Breast epithelium (tissue), 4 donors: Measurements from ENCODE around the gene PPM1M. TPM values are rescaled to one million over a fixed set of nuclear protein-coding genes. Genes with fewer than 3 reads are reported as not detected.

Experiments used
- DNase-seq, 2 donors: peaks; one replicate each; pipeline ENCODE4 v3.0.0-alpha.2; 2019; ENCODE audit warnings: low spot score in 2 of 2
- H3K27ac ChIP-seq, 2 donors: fragments of 200-600 bp; sonication (generic) in 1 of 2; one replicate each; pipeline ENCODE4 v1.5.1; 2016 to 2019; ENCODE audit warnings: mild to moderate bottlenecking in 1 of 2
- H3K27me3 ChIP-seq, 2 donors: fragments of 200-600 bp; sonication (generic) in 1 of 2; one replicate each; pipeline versions ENCODE4 v1.5.1 to v1.6.0; 2017 to 2019; ENCODE audit warnings: control low read depth in 1 of 2, mild to moderate bottlenecking in 1 of 2
- H3K36me3 ChIP-seq: fragments of 200-600 bp; one replicate; pipeline ENCODE4 v1.5.1; 2019
- H3K4me1 ChIP-seq, 2 donors: fragments of 200-600 bp; sonication (generic); one replicate each; pipeline ENCODE4 v1.5.1; 2016 to 2019; ENCODE audit warnings: control low read depth in 1 of 2
- H3K4me3 ChIP-seq, 3 donors: fragments of 200-600 bp; sonication (generic); 1 replicate in 2 of 3; 2 replicates in 1 of 3; pipeline ENCODE4 v1.5.1; 2016 to 2019; ENCODE audit warnings: mild to moderate bottlenecking in 3 of 3, moderate library complexity in 2 of 3
- H3K9me3 ChIP-seq, 2 donors: fragments of 200-600 bp; sonication (generic) in 1 of 2; one replicate each; pipeline ENCODE4 v1.5.1; 2016 to 2019; ENCODE audit warnings: control low read depth in 1 of 2
- POLR2A ChIP-seq: fragments of 450-650 bp; IDR thresholded peaks from one replicate; pipeline ENCODE4 v1.6.1; 2016; ENCODE audit warnings: antibody characterized with exemption, mild to moderate bottlenecking, moderate library complexity
- POLR2AphosphoS5 ChIP-seq, 3 donors: sonication (generic); formaldehyde crosslinking; IDR thresholded peaks; one replicate each; pipeline ENCODE4 v1.6.1; 2017; ENCODE audit warnings: antibody characterized with exemption in 3 of 3
- intact Hi-C: fragments of 100-400 bp; cut with DNase I; formaldehyde crosslinking; loops from one replicate; pipeline ENCODE4 v1.15.1; 2023; ENCODE audit warnings: low total_unique reads
- total RNA-seq, 3 donors: library from RNA; depleted of rRNA; stranded (reverse); fragments of >200 nt; gene quantifications; one replicate each; pipeline ENCODE4 v1.1.0, GENCODE V29; 2016
- TF ChIP-seq, protein P1 (sequence below), 3 donors: fragments of 450-650 bp; IDR thresholded peaks; one replicate each; pipeline ENCODE4 v1.5.1; 2016 to 2017; ENCODE audit warnings: antibody characterized with exemption in 3 of 3, mild to moderate bottlenecking in 3 of 3, moderate library complexity in 3 of 3

The PPM1M gene
- total RNA-seq, 3 donors from 2014 or later, result 15.4 to 31.2 (median 20.2) TPM

DNA sequence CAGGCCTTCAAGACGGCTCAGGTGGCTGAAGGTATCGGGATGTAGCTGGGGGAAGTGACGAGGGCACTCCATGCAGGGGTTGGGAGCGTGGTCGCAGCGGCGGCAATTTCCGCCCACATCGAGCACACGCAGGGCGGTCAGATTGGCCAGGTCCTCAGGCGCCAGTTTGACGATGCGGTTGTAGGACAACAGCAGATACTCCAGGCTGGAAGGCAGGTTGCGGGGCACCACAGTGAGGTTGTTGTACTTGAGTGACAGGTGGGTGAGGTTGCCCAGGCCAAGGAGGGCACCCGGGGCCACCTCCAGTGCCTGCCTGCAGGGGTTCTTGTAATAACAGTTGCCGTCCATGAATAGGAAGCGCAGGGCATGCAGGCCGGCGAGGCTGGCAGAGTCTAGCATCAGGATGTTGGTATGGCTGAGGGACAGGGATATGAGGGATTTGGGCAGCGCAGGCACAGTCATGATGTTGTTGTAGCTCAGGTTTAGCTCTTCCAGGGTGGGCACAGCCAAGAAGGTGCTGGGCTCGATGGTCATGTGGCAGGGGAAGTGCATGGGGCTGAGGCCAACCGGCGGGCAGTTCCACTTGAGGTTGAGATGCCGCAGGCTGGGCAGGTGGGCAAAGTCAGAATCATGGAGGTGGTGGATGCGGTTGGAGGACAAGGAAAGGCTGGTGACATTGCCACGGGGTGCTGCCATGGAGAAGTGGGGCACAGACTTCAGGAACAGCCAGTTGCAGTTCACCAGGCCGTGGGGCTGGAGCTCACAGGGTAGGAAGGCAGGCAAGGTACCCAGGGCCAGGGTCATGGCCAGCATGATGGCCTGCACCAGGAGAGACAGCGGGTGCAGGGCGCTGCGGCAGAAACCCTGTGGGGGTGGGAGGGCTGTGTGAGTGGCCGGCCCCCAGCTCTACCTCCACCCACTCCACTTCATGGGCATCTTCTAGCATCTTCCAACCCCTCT is 21.8 kb upstream of the PPM1M start:
- no peaks in the 10 kb centered on the region for H3K27me3 ChIP-seq
- H3K27ac ChIP-seq, result no peak overlapping the region
- no peak overlapping the region for H3K4me3 ChIP-seq
- DNase-seq, result peak in 1 of 2 donors; percentile 43
- no peaks in the 10 kb centered on the region for H3K9me3 ChIP-seq
- intact Hi-C loops, result loop anchor here (5.0 kb wide), 1 partner anchor 261 kb away; no protein-coding TSS in a partner anchor
- TF ChIP-seq, protein P1, sequence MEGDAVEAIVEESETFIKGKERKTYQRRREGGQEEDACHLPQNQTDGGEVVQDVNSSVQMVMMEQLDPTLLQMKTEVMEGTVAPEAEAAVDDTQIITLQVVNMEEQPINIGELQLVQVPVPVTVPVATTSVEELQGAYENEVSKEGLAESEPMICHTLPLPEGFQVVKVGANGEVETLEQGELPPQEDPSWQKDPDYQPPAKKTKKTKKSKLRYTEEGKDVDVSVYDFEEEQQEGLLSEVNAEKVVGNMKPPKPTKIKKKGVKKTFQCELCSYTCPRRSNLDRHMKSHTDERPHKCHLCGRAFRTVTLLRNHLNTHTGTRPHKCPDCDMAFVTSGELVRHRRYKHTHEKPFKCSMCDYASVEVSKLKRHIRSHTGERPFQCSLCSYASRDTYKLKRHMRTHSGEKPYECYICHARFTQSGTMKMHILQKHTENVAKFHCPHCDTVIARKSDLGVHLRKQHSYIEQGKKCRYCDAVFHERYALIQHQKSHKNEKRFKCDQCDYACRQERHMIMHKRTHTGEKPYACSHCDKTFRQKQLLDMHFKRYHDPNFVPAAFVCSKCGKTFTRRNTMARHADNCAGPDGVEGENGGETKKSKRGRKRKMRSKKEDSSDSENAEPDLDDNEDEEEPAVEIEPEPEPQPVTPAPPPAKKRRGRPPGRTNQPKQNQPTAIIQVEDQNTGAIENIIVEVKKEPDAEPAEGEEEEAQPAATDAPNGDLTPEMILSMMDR (IDR thresholded peaks at IDR 0.05), result no peak
- TF ChIP-seq POLR2A (no peak), POLR2AphosphoS5 (IDR thresholded peaks at IDR 0.05) (no peak)
- H3K36me3 ChIP-seq, result no peaks in the 10 kb centered on the region
- peaks cover 8 to 14% of the 10 kb centered on the region in 2 donors for H3K4me1 ChIP-seq

DNA sequence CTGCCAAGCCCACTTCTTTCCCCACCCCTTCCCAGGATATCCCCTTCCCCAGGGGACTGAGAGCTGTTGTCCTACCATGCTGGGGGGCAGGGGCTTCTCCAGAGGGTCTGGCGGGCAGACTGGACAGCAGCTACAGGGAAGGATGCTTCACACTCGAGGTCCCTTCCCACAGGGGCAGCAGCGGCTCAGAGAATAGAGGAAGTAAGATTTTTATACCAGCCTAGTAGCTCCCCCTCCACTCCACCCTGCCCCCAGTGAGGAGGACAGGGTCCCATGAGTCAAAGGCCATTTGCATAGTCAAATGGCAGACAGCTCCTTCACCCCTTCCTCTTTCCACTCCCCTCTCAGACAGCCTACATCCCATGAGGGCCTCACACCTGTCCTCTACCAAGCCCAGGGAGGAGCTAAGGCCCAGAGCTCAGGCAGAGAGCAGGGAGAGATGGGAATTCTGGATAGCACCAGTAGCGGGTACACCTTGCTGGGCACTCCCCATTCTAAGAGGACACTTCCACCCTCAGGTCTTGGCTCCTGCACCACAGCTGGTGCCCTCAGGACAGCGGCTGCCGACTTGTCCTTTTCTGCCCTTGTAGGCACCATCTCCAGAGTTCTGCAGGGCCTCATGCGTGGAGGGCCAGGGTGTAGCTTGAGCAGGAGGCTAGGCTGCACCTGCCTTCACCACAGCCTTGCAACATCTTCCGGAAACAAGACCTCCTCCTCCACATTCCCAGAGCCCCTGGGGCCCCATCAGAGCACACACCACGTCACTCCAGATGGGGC is 19.9 kb upstream of the PPM1M start, which contains the start of gene TLR9:
Gene TLR9 (minus strand): TSS at position 194 of the 777 bp plus-strand sequence. CDS start 116 bp downstream, at position 78.
- Histone ChIP-seq H3K36me3 (peaks cover 6% of the 10 kb centered on the region), H3K27me3 (no peaks in the 10 kb centered on the region), H3K4me1 (peaks cover 8 to 9% of the 10 kb centered on the region in 2 donors), H3K27ac (peak within 1 kb of the TSS in 1 of 2 donors; percentile 32), H3K4me3 (no peak within 1 kb of the TSS), H3K9me3 (no peaks in the 10 kb centered on the region)
- no peak for DNase-seq
- TF ChIP-seq, protein P1 (IDR thresholded peaks at IDR 0.05), result no peak
- TF ChIP-seq POLR2AphosphoS5 (IDR thresholded peaks at IDR 0.05) (no peak), POLR2A (no peak)
- intact Hi-C loops, result no loop called here

DNA sequence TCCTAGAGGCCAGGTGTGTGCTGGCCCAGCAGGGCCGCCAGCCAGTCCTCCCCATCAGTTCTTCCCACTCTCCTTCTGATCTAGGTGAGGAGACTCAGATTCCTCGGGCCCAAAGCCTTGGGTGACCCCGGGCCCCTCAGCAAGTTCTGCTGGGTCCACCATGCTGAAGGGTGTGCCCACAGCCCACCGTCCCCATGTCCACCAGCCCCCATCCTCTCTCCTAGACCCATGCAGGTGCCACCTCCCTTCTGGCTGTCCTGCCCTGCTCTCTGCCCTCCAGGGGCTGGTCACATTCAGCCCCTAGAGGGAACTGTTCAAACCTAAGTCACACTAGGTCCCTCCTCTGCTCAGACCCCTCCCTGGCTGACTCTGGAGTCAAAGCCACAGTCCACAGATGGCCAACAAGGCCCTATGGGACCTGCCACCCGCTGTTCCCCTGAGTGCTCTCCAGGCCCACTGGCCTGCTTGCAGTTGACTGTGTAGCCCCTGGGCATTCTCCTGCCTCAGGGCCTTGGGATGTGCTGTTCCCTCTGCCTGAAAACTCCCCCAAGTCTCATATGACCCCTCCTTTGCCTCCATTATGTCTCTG is 19.2 kb upstream of the PPM1M start:
- TF ChIP-seq, protein P1 (IDR thresholded peaks at IDR 0.05), result no peak
- TF ChIP-seq POLR2AphosphoS5 (IDR thresholded peaks at IDR 0.05) (no peak), POLR2A (no peak)
- Histone ChIP-seq H3K27me3 (no peaks in the 10 kb centered on the region), H3K4me3 (no peak overlapping the region), H3K9me3 (no peaks in the 10 kb centered on the region), H3K27ac (peak overlapping the region in 1 of 2 donors; percentile 32), H3K36me3 (peaks cover 6% of the 10 kb centered on the region), H3K4me1 (peaks cover 2 to 5% of the 10 kb centered on the region in 2 donors)
- DNase-seq, result no peak
- intact Hi-C loops, result no loop called here

DNA sequence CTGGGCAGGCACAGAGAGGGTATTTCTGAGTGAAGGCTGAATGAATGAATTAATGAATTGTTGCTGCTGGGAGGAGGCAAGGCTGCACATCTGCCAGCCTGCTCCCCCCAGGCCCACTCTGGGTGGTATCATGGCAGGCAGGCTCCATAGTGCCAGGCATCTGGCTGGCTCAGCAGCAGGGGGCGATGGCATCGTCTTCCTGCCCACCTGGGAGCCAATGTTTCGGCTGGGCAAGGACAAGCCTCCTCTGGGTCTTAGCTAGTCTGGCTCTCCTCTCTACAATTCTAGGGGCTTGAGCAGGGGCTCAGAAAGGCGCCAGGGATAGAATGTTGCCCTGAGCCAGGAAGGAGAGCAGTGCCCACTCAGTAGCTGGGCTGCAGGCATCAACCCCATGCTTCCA is 18.4 kb upstream of the PPM1M start:
- H3K4me1 ChIP-seq, result peaks cover 0 to 2% of the 10 kb centered on the region in 2 donors
- intact Hi-C loops, result no loop called here
- DNase-seq, result no peak
- no peaks in the 10 kb centered on the region for H3K27me3 ChIP-seq
- H3K27ac ChIP-seq, result no peak overlapping the region
- peaks cover 6% of the 10 kb centered on the region for H3K36me3 ChIP-seq
- no peaks in the 10 kb centered on the region for H3K9me3 ChIP-seq
- TF ChIP-seq POLR2A (no peak), POLR2AphosphoS5 (IDR thresholded peaks at IDR 0.05) (no peak)
- TF ChIP-seq, protein P1 (IDR thresholded peaks at IDR 0.05), result no peak
- no peak overlapping the region for H3K4me3 ChIP-seq
